AG04449 (cell line): ENCODE data around the gene PITX1.

Source experiments
- CTCF ChIA-PET: fragments of 350-600 bp; formaldehyde crosslinking; extraction: SDS; loops from one replicate; lab custom pipeline; 2021; ENCODE audit warnings: antibody characterized with exemption; lab: Yijun Ruan, JAX
- POLR2A ChIA-PET: fragments of 400-600, 350-600 bp; formaldehyde crosslinking; extraction: SDS; loops from one replicate; lab custom pipeline; 2020; ENCODE audit warnings: antibody characterized with exemption, inconsistent platforms; lab: Yijun Ruan, JAX
- DNase-seq: peaks from one replicate; pipeline ENCODE4 v3.0.0-alpha.2; 2010; ENCODE audit warnings: low read depth, low spot score
- H3K4me3 ChIP-seq: 2 replicates; pipeline ENCODE4 v1.5.1; 2011; ENCODE audit warnings: low read depth, mild to moderate bottlenecking, control low read depth, low read length
- CTCF ChIP-seq: IDR thresholded peaks from one replicate; pipeline ENCODE4 v1.5.1; 2011; ENCODE audit warnings: mild to moderate bottlenecking, moderate library complexity, low read length, control low read depth, inconsistent platforms; ENCODE audit not compliant: insufficient read depth; ENCODE audit errors: missing control alignments

PITX1 gene

GRCh38 chr5:135075621-135076020 is 41.6 kb upstream of the PITX1 start:
- no peak for TF ChIP-seq CTCF
- POLR2A ChIA-PET: no interaction called here
- CTCF ChIA-PET: no interaction called here
- DNase-seq: no peak
- no peak overlapping the region for H3K4me3 ChIP-seq

GRCh38 chr5:135073761-135074345 is 39.8 kb upstream of the PITX1 start:
- H3K4me3 ChIP-seq: no peak overlapping the region
- ChIA-PET CTCF (interaction anchor here (1.5 kb wide), 1 partner anchor 258 kb away, joined by 6 read pairs; no protein-coding TSS in a partner anchor), POLR2A (no interaction called here)
- DNase-seq: no peak
- TF ChIP-seq CTCF: no peak

- no peak for DNase-seq
- no peak for TF ChIP-seq CTCF
- H3K4me3 ChIP-seq: no peak overlapping the region
- CTCF ChIA-PET: interaction anchor here (1.5 kb wide), 1 partner anchor 259 kb away, joined by 6 read pairs; no protein-coding TSS in a partner anchor
- POLR2A ChIA-PET: no interaction called here
Measured at GRCh38 chr5:135072387-135073281, 38.6 kb upstream of the PITX1 start.

GRCh38 chr5:135071311-135071710 is 37.3 kb upstream of the PITX1 start:
- no peak for DNase-seq
- no peak overlapping the region for H3K4me3 ChIP-seq
- TF ChIP-seq CTCF: no peak
- ChIA-PET POLR2A (no interaction called here), CTCF (no interaction called here)

- TF ChIP-seq CTCF: no peak
- ChIA-PET CTCF (no interaction called here), POLR2A (no interaction called here)
- no peak overlapping the region for H3K4me3 ChIP-seq
- DNase-seq: no peak
Measured at GRCh38 chr5:135069895-135070657, 36.0 kb upstream of the PITX1 start.
